Measurements from ENCODE around the gene CNGB1.
"Not testable (repeated sequence)": the region's sequence is repeated elsewhere in the genome, so short reads cannot be mapped to it uniquely, and the experiment has no call there.

Gene CNGB1

GRCh38 chr16:57926041-57926440 lies 44.9 kb downstream of the CNGB1 start:
- no peak for DNase-seq (ENCODE audit: low read depth)

GRCh38 chr16:57925310-57925709 lies 45.6 kb downstream of the CNGB1 start:
- DNase-seq (ENCODE audit: low read depth): no peak

- DNase-seq (ENCODE audit: low read depth): no peak
Measured at GRCh38 chr16:57924514-57924913, 46.4 kb downstream of the CNGB1 start.

- DNase-seq (ENCODE audit: low read depth): no peak
Measured at GRCh38 chr16:57923841-57924240, 47.1 kb downstream of the CNGB1 start.

GRCh38 chr16:57923418-57923817 lies 47.5 kb downstream of the CNGB1 start:
- DNase-seq (ENCODE audit: low read depth): no peak

- DNase-seq (ENCODE audit: low read depth): no peak
Measured at GRCh38 chr16:57920880-57921229, 50.1 kb downstream of the CNGB1 start.

- DNase-seq (ENCODE audit: low read depth): no peak
Measured at GRCh38 chr16:57920215-57920879, 50.6 kb downstream of the CNGB1 start.

- no peak for DNase-seq (ENCODE audit: low read depth)
Measured at GRCh38 chr16:57918994-57919393, 51.9 kb downstream of the CNGB1 start.

GRCh38 chr16:57918444-57918843 lies 52.5 kb downstream of the CNGB1 start:
- DNase-seq (ENCODE audit: low read depth): no peak

- not testable (repeated sequence) for DNase-seq (ENCODE audit: low read depth)
Measured at GRCh38 chr16:57917929-57918328, 53.0 kb downstream of the CNGB1 start.

GRCh38 chr16:57917489-57917888 lies 53.4 kb downstream of the CNGB1 start:
- DNase-seq (ENCODE audit: low read depth): not testable (repeated sequence)

GRCh38 chr16:57916735-57917438 lies 54.0 kb downstream of the CNGB1 start:
- DNase-seq (ENCODE audit: low read depth): no peak

GRCh38 chr16:57915811-57916488 lies 55.0 kb downstream of the CNGB1 start:
- no peak for DNase-seq (ENCODE audit: low read depth)

- no peak for DNase-seq (ENCODE audit: low read depth)
Measured at GRCh38 chr16:57915267-57915666, 55.7 kb downstream of the CNGB1 start.

GRCh38 chr16:57914244-57915173 lies 56.4 kb downstream of the CNGB1 start:
- DNase-seq (ENCODE audit: low read depth): no peak

- DNase-seq (ENCODE audit: low read depth): no peak
Measured at GRCh38 chr16:57912529-57913260, 58.2 kb downstream of the CNGB1 start.

- DNase-seq (ENCODE audit: low read depth): no peak
Measured at GRCh38 chr16:57911743-57912142, 59.2 kb downstream of the CNGB1 start.

- no peak for DNase-seq (ENCODE audit: low read depth)
Measured at GRCh38 chr16:57910696-57911095, 60.2 kb downstream of the CNGB1 start.

GRCh38 chr16:57908409-57908987 lies 62.4 kb downstream of the CNGB1 start:
- DNase-seq (ENCODE audit: low read depth): no peak

- peak; percentile 7 for DNase-seq (ENCODE audit: low read depth)
Measured at GRCh38 chr16:57906382-57907316, 64.3 kb downstream of the CNGB1 start.
